ENCODE results near the gene XRN1. TPM values are rescaled to one million over a fixed set of nuclear protein-coding genes. Genes with fewer than 3 reads are reported as not detected.

The XRN1 gene
- total and polyA plus RNA-seq, 3 donors from 2014 or later: 18.2 to 47.2 (median 39.8) TPM

DNA sequence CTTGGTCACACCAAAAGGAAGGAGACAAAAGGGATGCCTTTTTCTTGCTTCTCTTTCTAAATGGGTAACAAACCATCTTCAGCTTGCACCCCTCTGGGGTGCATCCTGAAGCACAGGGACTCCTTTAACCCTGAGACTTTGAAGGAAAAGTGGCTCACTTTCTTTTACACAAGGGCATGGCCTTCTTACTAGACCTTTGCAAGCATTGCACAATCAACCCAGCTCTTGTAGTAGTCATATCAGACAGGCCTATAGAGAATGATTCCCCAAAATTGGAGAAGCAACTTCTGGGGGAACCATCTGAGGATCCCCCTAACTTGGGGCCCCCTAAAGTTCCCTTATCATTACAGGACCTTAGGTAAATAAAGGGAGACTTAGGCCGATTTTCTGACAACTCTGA lies 166.4 kb downstream of the XRN1 start:
- no peak overlapping the region for H3K27ac ChIP-seq
- no peaks in the 10 kb centered on the region for H3K9me3 ChIP-seq
- 72 to 92% methylated on average over 1 of the region's 1 CpG for WGBS, 2 donors
- no peak overlapping the region for H3K4me3 ChIP-seq
- H3K27me3 ChIP-seq: no peaks in the 10 kb centered on the region
- TF ChIP-seq POLR2A (IDR thresholded peaks at IDR 0.05) (no peak), CTCF (IDR thresholded peaks at IDR 0.05) (no peak)
- no peak for DNase-seq
- H3K36me3 ChIP-seq (ENCODE audit: low read depth, missing control alignments): no peaks in the 10 kb centered on the region
- no peaks in the 10 kb centered on the region for H3K4me1 ChIP-seq
- intact Hi-C loops (cut with DNase I; ENCODE audit: low total_unique reads): no loop called here

- Histone ChIP-seq H3K4me3 (no peak overlapping the region), H3K4me1 (no peaks in the 10 kb centered on the region), H3K9me3 (no peaks in the 10 kb centered on the region), H3K36me3 (ENCODE audit: low read depth, missing control alignments) (no peaks in the 10 kb centered on the region), H3K27me3 (no peaks in the 10 kb centered on the region), H3K27ac (peak overlapping the region in 1 of 2 donors; percentile 2)
- WGBS, 2 donors: 35 to 36% methylated on average over 5 of the region's 5 CpGs
- peak; percentile 81 for DNase-seq
- intact Hi-C loops (cut with DNase I; ENCODE audit: low total_unique reads): no loop called here
- TF ChIP-seq POLR2A (IDR thresholded peaks at IDR 0.05) (no peak), CTCF (IDR thresholded peaks at IDR 0.05) (peak; percentile 42 to 75 (median 50))
Observed at GRCh38 chr3:142279965-142280590, 167.8 kb downstream of the XRN1 start.

- intact Hi-C loops (cut with DNase I; ENCODE audit: low total_unique reads): no loop called here
- DNase-seq: no peak
- no peaks in the 10 kb centered on the region for H3K9me3 ChIP-seq
- no peak overlapping the region for H3K27ac ChIP-seq
- H3K36me3 ChIP-seq (ENCODE audit: low read depth, missing control alignments): no peaks in the 10 kb centered on the region
- TF ChIP-seq CTCF (IDR thresholded peaks at IDR 0.05) (no peak), POLR2A (IDR thresholded peaks at IDR 0.05) (no peak)
- no peaks in the 10 kb centered on the region for H3K27me3 ChIP-seq
- no peaks in the 10 kb centered on the region for H3K4me1 ChIP-seq
- no peak overlapping the region for H3K4me3 ChIP-seq
- 78 to 90% methylated on average over 2 of the region's 2 CpGs for WGBS, 2 donors
Observed at GRCh38 chr3:142278451-142278850, 169.4 kb downstream of the XRN1 start.

DNA sequence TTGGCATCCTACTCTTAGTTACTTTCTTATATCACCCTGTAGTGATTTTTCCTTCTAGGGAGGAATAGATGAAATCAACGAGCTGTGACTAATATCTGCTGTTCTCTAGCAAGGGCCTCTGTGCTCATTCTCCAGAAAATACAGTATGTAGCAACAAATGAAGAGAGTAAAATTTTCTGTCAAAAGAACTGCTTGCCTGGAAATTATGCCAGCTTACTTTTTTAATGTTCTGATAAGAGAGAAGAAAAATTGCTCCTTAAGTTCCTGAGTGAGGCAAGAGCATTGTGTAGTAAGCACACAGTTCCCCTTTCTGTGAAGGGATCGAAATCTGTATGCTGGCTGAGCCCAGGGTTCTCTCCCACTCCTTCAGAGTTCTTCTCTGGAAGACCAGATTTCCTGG lies 171.1 kb downstream of the XRN1 start:
- H3K4me1 ChIP-seq: no peaks in the 10 kb centered on the region
- DNase-seq: no peak
- 30 to 56% methylated on average over 2 of the region's 2 CpGs for WGBS, 2 donors
- H3K27ac ChIP-seq: no peak overlapping the region
- H3K9me3 ChIP-seq: no peaks in the 10 kb centered on the region
- intact Hi-C loops (cut with DNase I; ENCODE audit: low total_unique reads): no loop called here
- H3K4me3 ChIP-seq: no peak overlapping the region
- no peaks in the 10 kb centered on the region for H3K36me3 ChIP-seq (ENCODE audit: low read depth, missing control alignments)
- TF ChIP-seq POLR2A (IDR thresholded peaks at IDR 0.05): no peak
- no peak for TF ChIP-seq CTCF (IDR thresholded peaks at IDR 0.05)
- H3K27me3 ChIP-seq: no peaks in the 10 kb centered on the region

- no peaks in the 10 kb centered on the region for H3K36me3 ChIP-seq (ENCODE audit: low read depth, missing control alignments)
- WGBS, 2 donors: 60 to 71% methylated on average over 2 of the region's 2 CpGs
- intact Hi-C loops (cut with DNase I; ENCODE audit: low total_unique reads): no loop called here
- H3K27ac ChIP-seq: no peak overlapping the region
- no peaks in the 10 kb centered on the region for H3K27me3 ChIP-seq
- DNase-seq: no peak
- H3K4me1 ChIP-seq: no peaks in the 10 kb centered on the region
- H3K9me3 ChIP-seq: no peaks in the 10 kb centered on the region
- TF ChIP-seq CTCF (IDR thresholded peaks at IDR 0.05) (no peak), POLR2A (IDR thresholded peaks at IDR 0.05) (no peak)
- H3K4me3 ChIP-seq: no peak overlapping the region
Observed at GRCh38 chr3:142275856-142276255, 172.0 kb downstream of the XRN1 start.
